Activated CD4-positive, CD25-positive, alpha-beta regulatory T cell treated with anti-CD3 and anti-CD28 coated beads, Interleukin-2, amount 50 U/mL, for 16 hours (primary cell): Measurements from ENCODE around the gene OLIG1.

Source experiments
- DNase-seq: peaks from one replicate; pipeline ENCODE4 v3.0.0-alpha.2; 2020; ENCODE audit warnings: low read depth, low spot score

The OLIG1 gene

GRCh38 chr21:33063375-33063883 is 6.5 kb upstream of the OLIG1 start:
- DNase-seq, result no peak

GRCh38 chr21:33063907-33064622 is 5.9 kb upstream of the OLIG1 start:
- no peak for DNase-seq

- no peak for DNase-seq
These were observed 5.1 kb upstream of the OLIG1 start for GRCh38 chr21:33064623-33065390.

- no peak for DNase-seq
These were observed 2.9 kb upstream of the OLIG1 start for GRCh38 chr21:33067043-33067442.

GRCh38 chr21:33067457-33067856 is 2.5 kb upstream of the OLIG1 start:
- no peak for DNase-seq

GRCh38 chr21:33069243-33069642 is 698 bp upstream of the OLIG1 start:
- no peak for DNase-seq

- no peak for DNase-seq
These were observed 322 bp upstream of the OLIG1 start for GRCh38 chr21:33069645-33069993.

GRCh38 chr21:33070744-33070997 is 730 bp downstream of the OLIG1 start:
- no peak for DNase-seq

GRCh38 chr21:33070998-33071769 is 1.2 kb downstream of the OLIG1 start:
- no peak for DNase-seq

GRCh38 chr21:33071770-33072306 is 1.9 kb downstream of the OLIG1 start:
- no peak for DNase-seq

GRCh38 chr21:33073636-33074035 is 3.7 kb downstream of the OLIG1 start:
- no peak for DNase-seq

- DNase-seq, result no peak
These were observed 5.2 kb downstream of the OLIG1 start for GRCh38 chr21:33075128-33075527.

- DNase-seq, result no peak
These were observed 5.8 kb downstream of the OLIG1 start for GRCh38 chr21:33075596-33076195.

- no peak for DNase-seq
These were observed 6.8 kb downstream of the OLIG1 start for GRCh38 chr21:33076600-33077329.

GRCh38 chr21:33078907-33079582 is 9.1 kb downstream of the OLIG1 start:
- DNase-seq, result no peak

- no peak for DNase-seq
These were observed 10.4 kb downstream of the OLIG1 start for GRCh38 chr21:33080376-33080775.

- no peak for DNase-seq
These were observed 10.8 kb downstream of the OLIG1 start for GRCh38 chr21:33080776-33081175.

- DNase-seq, result no peak
These were observed 18.4 kb downstream of the OLIG1 start for GRCh38 chr21:33088384-33088783.

GRCh38 chr21:33089395-33090119 is 19.6 kb downstream of the OLIG1 start:
- DNase-seq, result no peak

- DNase-seq, result no peak
These were observed 26.5 kb downstream of the OLIG1 start for GRCh38 chr21:33096426-33096825.
